CD4-positive, alpha-beta T cell (primary cell): ENCODE data around the gene PUSL1. TPM values are rescaled to one million over a fixed set of nuclear protein-coding genes. Genes with fewer than 3 reads are reported as not detected.

ENCODE experiments used
- ATAC-seq: fragments of 200-7000 bp; cut with Tn5 transposase; one replicate; pipeline ENCODE4 v1.10.0; 2022; ENCODE audit warnings: mild to moderate bottlenecking; ENCODE audit not compliant: poor library complexity
- CTCF ChIA-PET: fragments of 350-600 bp; sonication (Branson Sonifier 250); formaldehyde crosslinking; loops from one replicate; lab custom pipeline; 2021; ENCODE audit warnings: antibody characterized with exemption, inconsistent platforms; lab: Charles Lee
- POLR2A ChIA-PET: fragments of 350-600 bp; sonication (Branson Sonifier 250); formaldehyde crosslinking; loops from one replicate; lab custom pipeline; 2021; ENCODE audit warnings: antibody characterized with exemption, inconsistent platforms; lab: Charles Lee
- DNase-seq, 14 experiments: peaks; one replicate each; pipeline ENCODE4 v3.0.0-alpha.2; 2013 to 2020; ENCODE audit warnings: mixed read lengths in 2 of 14
- H3K27ac ChIP-seq, 2 donors: one replicate each; pipeline versions ENCODE4 v1.5.1 to v1.7.0; 2013; ENCODE audit warnings: low read length in 2 of 2, low read depth in 1 of 2, mild to moderate bottlenecking in 1 of 2
- H3K27me3 ChIP-seq, 2 experiments: 1 replicate in 1 of 2; 2 replicates in 1 of 2; pipeline versions ENCODE4 v1.6.1 to v1.7.0; 2013; ENCODE audit warnings: low read length in 2 of 2, control low read depth in 1 of 2, mild to moderate bottlenecking in 1 of 2, moderate library complexity in 1 of 2; ENCODE audit not compliant: insufficient read depth in 2 of 2, control insufficient read depth in 1 of 2
- H3K36me3 ChIP-seq: one replicate; pipeline ENCODE4 v1.6.1; 2013; ENCODE audit warnings: low read length, control low read depth; ENCODE audit not compliant: insufficient read depth
- H3K4me1 ChIP-seq: one replicate; pipeline ENCODE4 v1.6.1; 2013; ENCODE audit warnings: low read length, control low read depth; ENCODE audit not compliant: insufficient read depth
- H3K4me3 ChIP-seq: one replicate; pipeline ENCODE4 v1.5.1; 2013; ENCODE audit warnings: mild to moderate bottlenecking, low read length, moderate library complexity
- H3K9me3 ChIP-seq, 2 experiments: 1 replicate in 1 of 2; 2 replicates in 1 of 2; pipeline versions ENCODE4 v1.6.1 to v1.7.0; 2013; ENCODE audit warnings: low read length in 2 of 2, mild to moderate bottlenecking in 2 of 2, control low read depth in 1 of 2, moderate library complexity in 1 of 2; ENCODE audit not compliant: control insufficient read depth in 1 of 2, insufficient read depth in 1 of 2
- H3K27ac Mint-ChIP-seq: one replicate; pipeline ENCODE4 v1.8.0; 2020; ENCODE audit warnings: mixed read lengths
- H3K27me3 Mint-ChIP-seq: one replicate; pipeline ENCODE4 v1.8.0; 2021; ENCODE audit warnings: mixed read lengths
- H3K36me3 Mint-ChIP-seq: one replicate; pipeline ENCODE4 v1.8.0; 2021; ENCODE audit warnings: low read depth, mixed read lengths
- H3K4me1 Mint-ChIP-seq: one replicate; pipeline ENCODE4 v1.8.0; 2021; ENCODE audit warnings: low read depth, mixed read lengths
- H3K4me3 Mint-ChIP-seq: one replicate; pipeline ENCODE4 v1.8.0; 2020; ENCODE audit warnings: mild to moderate bottlenecking, mixed read lengths
- H3K9me3 Mint-ChIP-seq: one replicate; pipeline ENCODE4 v1.8.0; 2020; ENCODE audit warnings: mixed read lengths
- CTCF ChIP-seq: fragments of 200-600 bp; IDR thresholded peaks from one replicate; pipeline ENCODE4 v1.8.0; 2022; ENCODE audit warnings: antibody characterized with exemption, mild to moderate bottlenecking
- intact Hi-C, 2 experiments: fragments of 100-400 bp; cut with DNase I in 1 of 2; cut with micrococcal nuclease in 1 of 2; formaldehyde crosslinking; loops; one replicate each; pipeline versions ENCODE4 v1.15.1 to v1.9.0; 2023 to 2025; cut with DNase I, micrococcal nuclease
- total RNA-seq, 174 experiments: library from RNA in 2 of 174; stranded (reverse) in 2 of 174; gene quantifications; one replicate each; pipeline ENCODE4 v1.2.3 and lab custom pipeline; 2021 to 2026

PUSL1 gene
- total RNA-seq, 2 experiments from 2014 or later: 18.1 to 19.2 TPM

GRCh38 chr1:1344655-1345361 lies 36.4 kb downstream of the PUSL1 start:
- H3K9me3 Mint-ChIP-seq: no peaks in the 10 kb centered on the region
- H3K27ac ChIP-seq: no peak overlapping the region
- ChIA-PET POLR2A (no interaction called here), CTCF (no interaction called here)
- no peaks in the 10 kb centered on the region for H3K9me3 ChIP-seq
- H3K4me1 Mint-ChIP-seq: peaks cover 16% of the 10 kb centered on the region
- H3K36me3 ChIP-seq: peaks cover 8% of the 10 kb centered on the region
- ATAC-seq (no peak), DNase-seq (peak in 2 of 14 experiments; percentile 19 to 60)
- TF ChIP-seq CTCF: no peak
- H3K4me3 ChIP-seq: no peak overlapping the region
- no peak overlapping the region for H3K4me3 Mint-ChIP-seq
- H3K27ac Mint-ChIP-seq: no peak overlapping the region
- no peaks in the 10 kb centered on the region for H3K27me3 Mint-ChIP-seq
- intact Hi-C loops: no loop called here
- no peaks in the 10 kb centered on the region for H3K27me3 ChIP-seq
- peaks cover 32% of the 10 kb centered on the region for H3K4me1 ChIP-seq
- peaks cover 7% of the 10 kb centered on the region for H3K36me3 Mint-ChIP-seq

GRCh38 chr1:1345384-1345783 lies 37.0 kb downstream of the PUSL1 start:
- no peak overlapping the region for H3K4me3 ChIP-seq
- no peaks in the 10 kb centered on the region for H3K27me3 Mint-ChIP-seq
- no peak for TF ChIP-seq CTCF
- ChIA-PET CTCF (no interaction called here), POLR2A (no interaction called here)
- intact Hi-C loops: no loop called here
- no peak overlapping the region for H3K27ac ChIP-seq
- H3K4me1 ChIP-seq: peaks cover 32% of the 10 kb centered on the region
- H3K36me3 Mint-ChIP-seq: peaks cover 7% of the 10 kb centered on the region
- no peaks in the 10 kb centered on the region for H3K9me3 Mint-ChIP-seq
- H3K4me1 Mint-ChIP-seq: peaks cover 16% of the 10 kb centered on the region
- no peak overlapping the region for H3K4me3 Mint-ChIP-seq
- no peaks in the 10 kb centered on the region for H3K27me3 ChIP-seq
- H3K27ac Mint-ChIP-seq: no peak overlapping the region
- H3K36me3 ChIP-seq: peaks cover 4% of the 10 kb centered on the region
- ATAC-seq (no peak), DNase-seq (no peak)
- H3K9me3 ChIP-seq: no peaks in the 10 kb centered on the region

- no peak overlapping the region for H3K4me3 Mint-ChIP-seq
- no peak for TF ChIP-seq CTCF
- H3K27ac Mint-ChIP-seq: no peak overlapping the region
- CTCF ChIA-PET: no interaction called here
- H3K4me1 Mint-ChIP-seq: peaks cover 16% of the 10 kb centered on the region
- ATAC-seq (no peak), DNase-seq (no peak)
- H3K27me3 ChIP-seq: no peaks in the 10 kb centered on the region
- H3K9me3 ChIP-seq: no peaks in the 10 kb centered on the region
- no peaks in the 10 kb centered on the region for H3K27me3 Mint-ChIP-seq
- peaks cover 32% of the 10 kb centered on the region for H3K4me1 ChIP-seq
- no peak overlapping the region for H3K27ac ChIP-seq
- POLR2A ChIA-PET: interaction anchor here (1.0 kb wide), 1 partner anchor 224 kb away, joined by 3 read pairs; no protein-coding TSS in a partner anchor
- H3K36me3 ChIP-seq: peaks cover 3% of the 10 kb centered on the region
- no peak overlapping the region for H3K4me3 ChIP-seq
- H3K9me3 Mint-ChIP-seq: no peaks in the 10 kb centered on the region
- peaks cover 4% of the 10 kb centered on the region for H3K36me3 Mint-ChIP-seq
- intact Hi-C loops: no loop called here
Measured at GRCh38 chr1:1345860-1346500, 37.6 kb downstream of the PUSL1 start.
